Activated gamma-delta T cell treated with anti-CD3 and anti-CD28 coated beads, Interleukin-2, amount 50 U/mL, for 16 hours (primary cell): Measurements from ENCODE around the gene ZMIZ1.

ENCODE experiments used
- DNase-seq: peaks from one replicate; pipeline ENCODE4 v3.0.0-alpha.2; 2020; ENCODE audit warnings: low read depth

The ZMIZ1 gene

DNA sequence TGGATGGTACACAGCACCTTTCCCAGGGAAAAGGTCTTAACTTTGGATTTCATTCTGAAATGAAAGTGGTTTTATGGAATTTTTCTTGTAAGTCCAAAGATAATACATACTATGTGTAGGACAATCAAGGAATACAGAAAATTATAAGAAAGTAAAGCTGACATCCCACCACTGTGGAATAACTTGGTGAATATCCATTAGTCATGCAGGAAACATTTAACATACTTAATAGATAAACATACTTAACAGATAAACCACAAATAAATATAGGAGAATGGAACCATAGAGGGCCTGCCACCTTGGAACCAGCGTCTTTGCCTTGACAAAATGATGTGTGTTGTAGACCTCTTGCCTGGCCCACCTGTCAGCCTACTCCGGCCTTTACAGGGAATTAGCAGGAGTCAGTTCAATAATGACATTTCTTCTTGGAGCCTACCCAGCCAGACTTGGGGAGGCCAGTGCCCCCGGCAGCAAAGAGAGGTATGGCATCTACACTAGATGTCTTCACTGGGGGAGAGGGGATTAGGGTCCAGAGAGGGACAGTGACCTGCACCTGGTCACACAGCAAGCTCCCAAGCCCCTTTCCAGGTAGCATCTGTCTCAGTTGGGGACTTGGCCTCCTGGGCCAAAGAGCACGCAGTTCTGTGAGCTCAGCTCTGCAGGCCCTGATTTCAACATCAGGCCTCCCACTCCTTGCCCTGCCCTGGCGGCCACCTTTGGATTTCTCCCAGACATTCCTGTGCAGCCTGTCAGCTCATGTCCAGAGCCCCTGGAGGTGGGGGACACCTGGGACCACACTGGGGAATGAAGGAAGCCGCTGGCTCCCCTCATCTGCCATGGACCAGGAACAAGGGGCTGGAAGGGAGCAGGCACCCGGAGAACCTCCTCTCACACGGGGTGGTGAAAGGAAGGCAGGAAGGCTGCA is 165.9 kb downstream of the ZMIZ1 start:
- DNase-seq, result no peak

DNA sequence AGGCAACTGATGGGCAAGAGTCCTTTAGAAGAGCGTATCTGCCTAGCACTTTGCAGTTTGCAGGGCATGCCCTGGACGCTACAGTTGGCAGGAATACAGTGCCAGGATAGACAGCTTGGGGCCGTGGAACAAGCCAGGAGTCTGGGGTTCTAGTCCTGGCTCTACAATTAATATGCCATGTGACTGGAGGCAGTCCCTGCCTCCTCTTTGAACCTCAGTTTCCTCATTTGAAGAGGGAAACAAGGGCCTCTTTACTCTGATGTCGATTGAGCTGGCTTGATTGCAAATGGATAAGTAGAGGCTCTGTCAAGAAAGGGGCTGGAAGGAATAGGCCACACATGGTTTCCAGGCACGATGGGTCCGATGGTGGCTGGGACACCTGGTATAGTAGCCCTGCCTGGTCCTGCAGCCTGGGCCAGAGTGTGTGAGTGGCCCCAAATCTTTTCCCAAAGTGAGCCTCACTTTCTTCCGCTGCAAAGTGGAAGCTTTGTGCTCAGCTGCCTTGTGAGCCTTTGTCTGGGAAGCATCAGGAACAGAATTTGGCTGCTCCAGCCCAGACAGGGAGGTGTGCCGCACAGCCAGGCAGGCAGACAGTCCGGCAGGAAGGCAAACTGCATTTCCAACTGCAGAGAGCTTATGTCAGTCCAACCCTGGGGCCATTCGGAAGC is 167.1 kb downstream of the ZMIZ1 start:
- DNase-seq, result no peak

DNA sequence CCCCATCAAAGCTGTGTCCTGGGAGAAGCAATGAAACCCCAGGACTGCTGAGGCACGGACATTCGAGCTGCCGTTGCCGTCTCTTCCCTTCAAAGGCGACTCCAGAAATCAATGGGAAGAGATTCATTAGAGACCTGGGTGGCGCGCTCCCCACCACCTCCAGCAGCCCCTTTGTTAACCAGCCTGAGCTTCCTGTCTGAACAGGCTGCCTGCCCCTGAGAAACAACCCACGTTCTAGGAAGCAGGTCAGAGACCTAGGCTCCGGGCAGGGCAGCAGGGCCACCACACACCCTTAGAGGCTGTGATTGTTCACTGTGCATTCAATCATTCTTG is 167.6 kb downstream of the ZMIZ1 start:
- DNase-seq, result no peak

DNA sequence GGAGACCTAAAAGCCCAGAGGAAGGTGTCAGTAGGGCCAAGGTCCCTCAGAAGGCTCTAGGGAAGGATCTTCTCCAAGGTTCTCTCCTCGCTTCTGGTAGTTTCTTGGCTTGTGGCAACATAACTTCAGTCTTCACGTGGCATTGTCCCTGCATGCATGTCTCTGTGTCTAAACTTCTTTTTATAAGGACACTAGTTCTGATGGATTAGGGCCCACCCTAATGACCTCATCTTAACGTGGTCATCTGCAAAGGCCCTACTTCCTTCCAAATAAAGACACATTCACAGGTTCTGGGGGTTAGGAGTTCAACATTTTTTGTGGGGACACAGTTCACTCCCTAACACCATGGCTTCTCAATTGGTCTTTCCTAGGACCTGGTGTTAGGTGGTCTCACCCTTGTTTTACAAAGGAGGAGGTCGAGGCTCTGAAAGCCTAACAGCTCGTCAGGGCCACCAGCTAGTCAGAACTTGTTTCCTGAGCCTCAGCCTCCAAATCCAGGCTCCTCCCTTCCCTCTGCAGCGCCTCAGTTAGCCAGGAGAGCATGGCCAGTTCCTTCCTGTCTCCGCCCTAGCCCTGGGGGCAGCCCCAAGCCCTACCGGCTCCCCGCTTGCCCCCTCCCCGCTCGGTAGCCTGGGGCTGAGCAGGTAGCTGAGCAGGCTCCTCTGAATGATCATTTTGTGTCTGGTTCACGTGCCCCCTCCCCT is 168.8 kb downstream of the ZMIZ1 start:
- DNase-seq, result no peak

DNA sequence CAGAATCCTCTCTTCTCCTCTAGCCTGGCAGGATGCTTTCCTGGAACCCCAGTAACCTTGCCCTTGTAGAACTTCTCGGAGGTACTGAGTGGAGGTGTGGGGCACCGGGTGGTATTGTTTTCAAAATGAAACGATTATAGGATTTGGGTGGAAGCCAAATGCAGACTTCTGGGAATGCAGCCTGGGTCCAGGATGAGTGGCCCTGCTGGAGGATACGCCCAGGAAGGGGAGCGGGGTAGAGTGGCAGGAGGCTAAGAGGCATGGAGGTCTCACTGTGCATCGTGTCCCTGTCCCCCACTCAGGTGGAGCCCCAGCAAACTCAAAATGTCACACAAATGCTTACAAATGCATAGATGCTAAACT is 169.4 kb downstream of the ZMIZ1 start:
- no peak for DNase-seq

DNA sequence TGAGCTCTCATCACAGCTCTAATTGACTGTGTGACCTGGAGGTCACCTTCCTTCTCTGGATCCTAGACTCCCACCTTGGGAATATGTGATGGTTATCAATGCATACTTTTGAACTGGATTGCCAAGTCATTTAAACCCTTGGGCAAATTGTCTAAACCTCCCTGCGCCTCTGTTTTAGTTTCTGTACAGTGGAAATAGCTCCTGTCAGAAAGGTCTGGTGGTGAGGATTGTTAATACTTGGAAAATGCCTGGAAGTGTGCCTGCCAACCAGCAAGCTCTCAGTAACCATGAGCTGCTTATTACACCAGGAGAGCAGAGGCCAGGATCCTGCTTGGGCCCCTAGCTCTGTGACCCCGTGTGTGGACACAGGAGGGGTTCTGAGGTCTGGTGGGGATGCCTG is 169.8 kb downstream of the ZMIZ1 start:
- no peak for DNase-seq

DNA sequence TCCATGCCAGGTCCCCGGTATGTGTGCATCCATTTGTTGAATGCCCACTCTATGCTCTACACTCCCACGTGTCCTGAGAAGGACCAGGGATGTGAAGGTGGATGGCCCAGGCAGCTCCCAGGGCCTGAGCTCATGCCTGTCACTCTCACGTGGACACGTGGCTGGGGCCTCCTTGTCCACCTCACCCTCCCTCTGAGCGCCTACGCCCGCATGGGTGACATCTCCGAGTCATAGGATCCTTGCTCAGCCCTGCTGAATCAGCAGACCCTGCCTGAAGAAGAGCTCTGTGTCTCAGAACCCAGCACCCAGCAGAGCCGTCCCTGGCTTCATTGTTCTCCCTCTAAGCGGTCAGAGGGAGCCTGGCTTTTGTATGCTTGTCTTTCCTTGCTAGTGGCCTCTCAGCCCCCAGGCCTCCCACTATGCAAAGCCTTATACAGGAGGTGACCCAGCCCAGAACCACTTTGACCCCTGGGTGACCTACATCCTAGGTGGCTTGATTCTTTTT is 170.6 kb downstream of the ZMIZ1 start:
- DNase-seq, result no peak

DNA sequence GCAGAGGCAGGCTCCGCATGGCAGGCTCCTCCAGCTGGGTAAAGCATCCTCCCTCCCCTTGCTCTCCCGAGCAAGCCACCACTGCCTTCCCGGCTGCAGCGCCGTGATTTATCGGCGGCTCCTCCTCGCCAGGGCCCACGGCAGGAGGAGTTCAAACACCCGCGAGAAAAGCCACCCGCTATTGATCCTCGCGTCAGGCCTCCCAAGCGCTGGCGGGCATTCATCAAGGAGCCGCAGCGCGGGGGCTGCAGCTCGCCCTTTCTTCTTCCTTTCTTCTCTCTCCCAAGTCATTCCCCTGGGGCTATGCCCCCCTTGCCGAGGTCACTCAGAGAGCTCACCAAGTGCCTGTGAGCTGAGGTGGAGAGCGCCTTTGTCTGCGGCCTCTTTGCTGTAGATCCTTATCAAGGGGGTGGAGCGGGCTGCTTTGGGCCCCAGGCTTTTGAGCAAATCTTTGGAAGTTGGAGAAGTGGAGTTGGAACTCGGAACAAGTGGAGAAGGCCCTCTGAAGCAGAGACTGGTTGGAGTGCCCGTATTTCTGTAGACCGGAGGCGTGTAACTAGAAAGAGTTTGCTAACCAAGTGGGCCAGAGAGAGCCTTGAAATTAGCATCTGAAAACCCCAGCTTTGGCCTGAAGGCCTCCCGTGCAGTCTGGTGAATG is 171.3 kb downstream of the ZMIZ1 start:
- no peak for DNase-seq

DNA sequence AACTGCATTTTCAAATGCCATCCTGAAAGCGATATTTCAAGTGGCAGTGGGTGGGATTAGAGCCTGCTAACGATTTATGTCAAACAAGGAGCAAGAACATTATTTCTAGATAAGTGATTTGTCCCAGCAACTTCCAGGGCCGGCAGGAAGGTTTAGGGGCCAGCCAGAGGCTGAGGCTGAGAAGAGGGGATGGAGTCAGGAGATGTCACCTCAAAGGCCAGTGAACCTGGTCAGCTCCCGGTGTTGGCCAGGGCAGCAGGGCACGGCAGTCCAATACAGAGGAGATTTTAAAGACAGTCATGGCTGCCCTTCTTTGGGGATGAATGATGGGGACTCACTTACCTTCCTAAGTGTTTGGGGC is 172.8 kb downstream of the ZMIZ1 start:
- no peak for DNase-seq

DNA sequence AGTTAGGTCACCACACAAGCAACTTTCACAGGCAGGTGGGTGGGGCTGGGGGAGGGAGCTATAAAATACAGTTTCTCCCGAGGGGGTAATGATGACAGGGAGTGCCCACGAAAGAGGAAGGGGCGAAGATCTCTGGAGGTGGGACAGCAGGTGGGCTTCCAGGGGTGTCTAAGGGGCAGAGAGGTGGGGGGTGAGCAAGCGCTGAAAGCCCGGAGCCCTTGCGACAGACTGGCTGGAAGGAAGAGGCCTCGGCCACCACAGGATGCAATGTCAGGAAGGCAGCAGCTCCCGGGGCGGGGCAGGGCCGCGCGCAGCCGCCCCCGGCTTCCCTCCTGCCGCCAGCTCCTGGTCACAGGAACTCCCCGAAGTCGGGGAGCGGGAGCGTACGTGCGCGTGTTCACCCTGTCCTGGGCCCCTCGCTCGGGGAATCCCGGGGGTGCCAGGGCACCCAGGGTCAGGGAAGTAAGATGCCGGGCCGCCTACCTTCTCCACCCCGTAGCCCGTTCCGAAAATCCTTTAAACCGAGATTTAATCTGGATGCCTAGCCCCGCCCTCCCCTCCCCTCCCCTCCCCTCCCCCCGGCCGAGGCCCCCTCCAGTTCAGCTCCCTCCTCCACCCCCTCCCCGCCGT is 173.3 kb downstream of the ZMIZ1 start:
- no peak for DNase-seq

DNA sequence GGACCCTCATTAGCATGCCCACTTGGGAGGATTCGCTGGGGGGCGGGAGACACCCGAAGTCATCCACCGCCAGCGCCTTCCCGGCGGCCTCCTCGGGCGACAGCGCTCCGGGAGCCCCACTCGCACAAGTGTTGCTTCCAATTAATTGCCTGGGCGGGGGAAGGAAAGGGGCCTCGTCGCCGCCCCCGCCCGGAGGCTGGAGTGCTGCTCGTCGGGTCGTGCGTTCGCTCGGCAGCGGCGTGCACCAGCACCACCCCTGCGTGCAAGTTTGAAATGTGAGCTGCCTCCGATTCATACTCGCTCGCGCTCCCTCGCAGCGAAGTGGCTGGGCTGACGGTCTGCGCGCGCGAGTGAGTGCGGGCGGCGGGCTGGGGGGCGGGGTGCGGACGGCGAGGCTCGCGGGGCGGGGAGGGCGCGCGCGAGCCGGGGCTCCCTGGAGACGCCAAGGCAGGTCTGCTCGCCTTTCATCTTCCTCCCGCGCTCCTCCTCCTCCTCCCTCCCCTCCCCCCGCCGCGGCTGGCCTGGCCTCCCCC is 173.9 kb downstream of the ZMIZ1 start:
- peak; percentile 27 for DNase-seq

DNA sequence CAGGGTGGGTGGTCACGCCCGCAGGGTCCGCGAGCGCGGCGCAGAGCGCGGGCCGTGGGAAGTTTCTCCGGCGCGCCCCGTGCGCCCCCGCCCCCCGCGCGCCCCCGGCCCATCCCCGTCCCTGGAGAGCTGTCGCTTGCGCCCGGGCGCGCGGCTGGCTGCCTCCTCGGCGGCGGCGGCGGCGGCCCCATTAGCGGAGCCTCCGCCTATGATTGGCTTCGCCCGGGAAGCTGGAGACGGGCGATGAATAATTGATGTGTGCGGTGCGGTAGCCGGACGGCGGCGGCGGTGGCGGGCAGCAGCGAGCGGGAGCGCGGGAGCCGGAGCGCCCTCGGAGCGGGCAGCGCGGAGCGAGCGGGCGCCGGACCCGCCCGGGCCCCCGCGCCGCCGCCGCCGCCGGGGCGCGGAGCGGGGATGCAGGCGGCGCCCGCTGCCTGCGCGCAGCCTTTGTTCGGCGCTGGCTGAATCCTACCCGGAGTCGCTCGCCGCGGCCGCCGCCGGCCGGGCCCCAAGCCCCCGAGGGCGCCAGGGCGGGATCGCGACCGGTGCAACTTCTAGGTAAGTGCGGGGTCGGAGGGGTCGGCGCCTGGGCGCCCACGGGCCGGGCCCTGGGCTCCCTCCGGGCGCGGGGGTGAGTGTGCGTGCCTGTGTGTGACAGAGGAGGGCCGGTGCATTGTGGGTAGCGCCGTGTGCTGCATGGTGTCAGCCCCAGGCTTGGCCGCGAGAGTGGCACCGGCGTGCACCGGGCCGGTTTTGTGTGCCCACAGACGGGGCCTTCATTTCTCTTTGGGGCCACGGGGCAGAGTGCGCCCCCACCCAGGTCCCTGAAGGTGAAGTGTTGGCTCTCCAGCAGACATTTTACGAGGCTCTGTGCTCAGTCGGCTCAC is 174.7 kb downstream of the ZMIZ1 start:
- peak; percentile 35 for DNase-seq

DNA sequence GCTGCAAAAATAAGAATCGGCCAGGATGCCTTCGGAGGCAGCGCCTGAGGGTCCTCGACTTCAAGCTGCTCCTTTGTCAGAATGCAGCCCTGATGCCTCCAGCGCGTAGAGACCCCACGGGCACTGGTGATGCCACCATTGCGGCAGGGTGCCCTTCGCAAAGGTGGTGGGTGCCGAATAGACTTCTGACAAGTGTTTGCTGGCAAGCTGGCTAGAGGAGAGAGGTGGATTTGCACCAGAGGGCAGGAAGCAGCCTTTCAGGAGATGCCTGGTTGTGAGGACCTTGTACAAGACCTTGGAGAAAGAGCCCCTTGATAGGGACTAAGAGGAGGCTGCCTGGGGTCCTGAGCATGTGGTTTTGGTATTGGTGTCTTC is 175.3 kb downstream of the ZMIZ1 start:
- DNase-seq, result no peak

DNA sequence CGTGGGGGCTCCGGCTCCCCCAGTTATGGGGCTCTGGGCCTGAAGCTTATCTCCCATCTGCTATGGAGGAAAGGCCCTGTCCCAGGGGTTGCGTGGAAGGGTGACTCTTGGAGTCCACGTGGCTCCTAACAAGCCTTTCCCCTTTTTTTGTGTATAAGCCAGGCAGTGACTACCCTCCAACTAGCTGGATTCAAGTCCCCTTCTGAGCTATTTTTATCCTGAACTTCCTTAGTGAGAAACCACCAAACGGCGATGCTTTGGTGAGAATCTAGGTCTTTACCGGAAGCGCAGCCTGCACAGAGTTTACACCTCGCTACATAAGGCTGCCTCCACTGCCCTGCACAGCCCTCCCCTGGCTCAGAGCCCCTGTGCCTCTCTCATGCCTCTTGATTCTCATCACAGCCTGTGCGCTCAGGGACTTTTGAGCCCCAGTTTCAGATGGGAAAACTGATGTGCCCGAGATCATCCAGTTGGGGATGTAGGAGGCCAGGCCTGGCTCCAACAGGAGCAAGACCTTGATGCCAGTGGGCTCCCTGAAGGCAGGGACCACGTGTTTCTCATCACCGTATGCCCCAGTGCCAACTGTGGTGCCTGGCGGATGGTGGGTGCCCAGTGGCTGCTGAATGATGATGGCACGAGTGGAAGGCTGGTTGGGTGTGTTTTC is 176.2 kb downstream of the ZMIZ1 start:
- DNase-seq, result no peak

DNA sequence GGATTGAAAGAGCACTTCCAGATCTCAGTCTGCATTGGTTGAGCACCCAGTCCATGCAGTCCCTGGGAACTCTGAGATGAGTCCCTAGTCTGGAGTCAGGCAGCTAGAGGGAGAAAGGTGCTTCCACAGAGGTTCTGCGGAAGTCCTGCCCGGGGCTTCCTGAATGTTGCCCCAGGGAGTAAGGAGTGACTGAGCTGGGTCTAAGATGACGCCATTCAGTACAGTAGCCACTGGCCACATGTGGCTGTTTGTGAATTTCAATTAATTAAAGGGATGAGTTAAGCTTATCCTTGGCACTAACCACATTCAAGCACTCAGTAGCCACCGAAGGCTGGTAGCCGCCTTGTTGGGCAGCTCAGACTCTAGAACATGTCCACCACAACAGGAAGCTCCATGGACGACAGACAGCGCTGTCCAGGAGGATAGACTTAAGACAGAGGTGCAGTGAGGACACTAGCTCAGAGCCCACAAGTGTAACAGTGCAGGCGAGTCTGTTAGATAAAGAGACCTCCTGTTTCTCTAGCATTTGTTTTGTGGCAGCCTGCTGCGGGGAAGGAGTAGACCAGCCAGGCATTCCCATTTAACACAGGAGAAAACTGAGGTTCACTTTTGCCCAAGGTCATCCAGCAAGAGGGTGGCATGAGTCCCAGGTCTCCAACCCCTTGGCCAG is 176.9 kb downstream of the ZMIZ1 start:
- DNase-seq, result no peak

DNA sequence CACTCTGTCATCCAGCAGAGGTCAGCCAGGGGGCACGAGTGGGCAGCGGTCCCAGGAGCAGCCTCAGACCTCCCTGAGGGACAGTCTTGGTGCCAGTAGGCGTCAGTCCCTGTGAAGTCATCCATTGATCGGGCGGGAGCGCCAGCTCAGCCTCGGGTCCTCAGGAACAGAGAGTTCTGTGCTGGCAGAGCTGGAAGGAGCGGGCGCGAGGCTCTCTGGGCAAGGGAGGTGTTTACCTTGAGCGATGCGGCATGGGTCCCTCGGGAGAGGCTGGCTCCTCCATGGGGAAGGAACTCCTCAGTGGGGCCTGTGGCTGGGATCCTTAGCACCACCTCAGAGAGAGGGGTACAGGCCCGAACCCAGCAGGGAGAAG is 177.4 kb downstream of the ZMIZ1 start:
- DNase-seq, result no peak

DNA sequence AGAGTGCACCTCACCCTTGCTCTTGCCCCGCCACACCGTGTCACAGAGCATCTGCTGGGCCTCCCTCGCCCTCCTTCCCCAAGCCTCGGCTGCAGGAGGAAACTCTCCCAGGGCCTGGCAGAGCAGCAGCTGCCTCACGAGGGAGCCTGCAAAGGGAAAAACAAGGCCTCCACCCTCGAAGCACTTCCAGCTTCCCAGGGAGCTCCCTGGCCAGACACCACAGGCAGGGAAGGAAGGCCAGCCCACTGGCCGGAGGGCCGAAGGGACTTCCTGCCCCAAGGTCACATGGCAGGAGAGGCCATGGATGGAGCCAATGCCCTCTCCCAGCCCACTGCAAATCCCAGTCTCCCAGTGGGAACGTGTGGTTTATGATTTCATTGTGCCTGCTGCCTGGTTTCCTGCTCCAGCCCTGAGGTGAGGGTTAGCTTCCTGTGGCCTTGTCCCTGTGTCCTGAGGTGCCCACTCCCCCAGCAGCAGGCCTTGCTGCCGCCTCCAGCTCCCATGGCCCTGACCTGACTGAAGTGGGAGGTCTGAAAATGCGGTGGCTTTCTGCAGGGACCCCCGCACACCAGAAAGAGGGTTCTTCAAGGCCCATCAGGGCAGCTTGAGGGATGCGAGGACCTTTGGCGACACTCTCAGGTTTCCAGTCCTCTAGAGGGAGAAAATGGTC is 178.0 kb downstream of the ZMIZ1 start:
- DNase-seq, result no peak

DNA sequence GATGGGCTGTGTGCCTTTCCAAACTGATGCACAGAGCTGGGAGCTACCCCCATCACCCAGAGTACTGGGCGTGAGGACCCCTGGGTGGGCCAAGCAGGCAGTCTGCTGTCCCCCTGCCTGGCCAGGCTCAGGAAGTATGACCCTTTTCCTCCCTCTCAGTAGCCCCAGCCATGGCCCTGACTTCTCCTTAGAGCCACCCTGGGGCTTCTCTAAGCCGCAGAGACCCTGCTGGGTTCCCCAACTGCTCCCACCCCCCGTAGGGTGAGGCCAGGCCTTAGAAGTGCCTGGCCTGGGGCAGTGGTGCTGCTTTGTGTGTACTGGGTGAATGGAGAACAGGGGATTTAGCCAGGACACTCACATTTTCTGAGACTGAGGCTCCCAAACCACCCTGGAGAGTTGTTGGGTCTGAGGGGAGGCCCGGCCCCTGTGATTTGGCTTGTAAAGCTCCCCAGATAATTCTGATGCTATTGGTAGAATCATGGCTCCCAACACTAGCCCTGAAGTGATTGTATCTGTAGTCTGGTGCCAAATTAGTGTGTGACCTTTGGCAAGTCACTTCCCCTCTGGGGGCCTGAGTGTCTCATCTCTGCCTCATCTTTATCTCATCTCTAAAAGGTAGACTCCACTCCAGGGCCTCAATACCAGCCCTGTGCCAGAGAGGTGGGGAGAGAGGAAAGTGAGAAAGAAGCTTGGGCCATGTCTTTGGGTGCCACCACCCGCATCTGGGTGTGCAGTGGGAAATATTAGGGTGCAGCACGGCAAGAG is 178.8 kb downstream of the ZMIZ1 start:
- DNase-seq, result no peak
